Cardiac fibroblast (primary cell): ENCODE data around the gene CACHD1.

Experiments
- DNase-seq, 2 donors: peaks; one replicate each; pipeline versions ENCODE4 v3.0.0 to v3.0.0-alpha.2; 2010; ENCODE audit warnings: low read depth in 2 of 2
- H3K4me3 ChIP-seq, 2 donors: replicated peaks in 1 of 2; 1 replicate in 1 of 2; 2 replicates in 1 of 2; pipeline ENCODE4 v1.5.1; 2011; ENCODE audit warnings: low read depth in 2 of 2, low read length in 2 of 2, mild to moderate bottlenecking in 2 of 2, moderate library complexity in 1 of 2
- CTCF ChIP-seq: IDR thresholded peaks from one replicate; pipeline ENCODE4 v1.5.1; 2011; ENCODE audit warnings: low read depth, mild to moderate bottlenecking, low read length, inconsistent platforms

Gene CACHD1

GRCh38 chr1:64624218-64624713 is 154.3 kb downstream of the CACHD1 start:
- no peak for TF ChIP-seq CTCF
- DNase-seq: peak; percentile 36 to 61
- H3K4me3 ChIP-seq: no peak overlapping the region

DNA sequence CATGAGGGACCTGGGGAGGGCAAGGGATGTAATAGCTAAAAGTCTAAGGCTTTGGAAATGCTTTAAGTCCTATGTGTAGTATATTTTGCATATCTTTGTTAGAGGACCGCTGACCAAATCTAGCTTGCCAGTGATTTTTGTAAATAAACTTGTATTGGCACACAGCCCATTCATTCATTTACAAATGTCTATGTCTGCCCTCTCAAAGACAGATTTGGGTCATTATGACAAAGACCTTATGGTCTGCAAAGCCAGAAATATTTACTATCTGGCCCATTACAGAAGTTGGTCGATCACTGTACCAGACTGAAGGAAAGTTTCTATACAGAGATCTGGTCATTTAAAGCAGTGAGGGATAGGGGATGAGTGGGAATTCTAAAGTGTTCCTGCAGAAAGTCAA is 154.9 kb downstream of the CACHD1 start:
- no peak for TF ChIP-seq CTCF

GRCh38 chr1:64630611-64631010 is 160.7 kb downstream of the CACHD1 start:
- DNase-seq: no peak
- TF ChIP-seq CTCF: no peak
- no peak overlapping the region for H3K4me3 ChIP-seq

More for the DNA sequence above, 154.9 kb downstream of the CACHD1 start:
- DNase-seq: peak in 1 of 2 donors; percentile 22
- H3K4me3 ChIP-seq: no peak overlapping the region

DNA sequence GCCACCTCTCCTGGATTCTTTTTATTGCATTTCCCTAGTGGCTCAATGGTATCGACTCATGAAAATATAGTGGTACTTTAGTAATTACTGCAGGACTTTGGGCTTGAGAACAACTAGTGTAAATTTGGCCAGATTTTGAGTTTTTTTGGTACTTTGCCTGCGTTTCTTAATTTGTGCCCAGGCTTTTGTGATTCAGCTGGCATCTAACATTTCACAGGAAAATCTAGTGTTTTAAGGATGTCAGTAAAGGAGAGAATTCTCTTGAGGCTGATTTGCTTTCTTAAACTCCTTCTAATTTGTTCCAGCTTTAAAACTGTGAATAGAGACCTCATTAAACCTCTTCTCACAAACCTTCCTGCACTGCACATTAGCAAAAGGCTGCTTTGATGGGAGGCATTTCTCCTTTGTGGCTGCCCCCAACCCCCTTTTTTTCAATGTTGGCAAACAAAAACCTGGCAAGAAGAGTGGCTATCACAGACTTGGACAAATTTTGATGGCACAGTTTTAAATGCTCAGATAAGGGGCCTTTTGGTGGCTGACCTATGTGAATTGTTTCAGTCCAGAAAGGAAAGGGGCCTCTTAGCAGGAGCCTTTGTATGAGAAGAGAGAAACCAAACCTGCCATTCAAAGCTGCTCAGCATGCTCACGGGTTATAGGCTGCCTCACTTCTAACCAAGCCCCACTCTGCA is 161.6 kb downstream of the CACHD1 start:
- H3K4me3 ChIP-seq: no peak overlapping the region
- DNase-seq: no peak
- TF ChIP-seq CTCF: no peak

GRCh38 chr1:64632936-64633335 is 163.0 kb downstream of the CACHD1 start:
- no peak for DNase-seq
- no peak overlapping the region for H3K4me3 ChIP-seq
- TF ChIP-seq CTCF: no peak

GRCh38 chr1:64645735-64646134 is 175.8 kb downstream of the CACHD1 start:
- TF ChIP-seq CTCF: no peak
- H3K4me3 ChIP-seq: no peak overlapping the region
- no peak for DNase-seq

- no peak for TF ChIP-seq CTCF
- H3K4me3 ChIP-seq: no peak overlapping the region
- no peak for DNase-seq
These were observed 180.5 kb downstream of the CACHD1 start for GRCh38 chr1:64650411-64650810.
